B cell (primary cell): ENCODE data around the gene GMPR. TPM values are rescaled to one million over a fixed set of nuclear protein-coding genes. Genes with fewer than 3 reads are reported as not detected.
A peak's percentile ranks its signal among the peaks of the same experiment; 100 is the strongest.

ENCODE experiments used
- ATAC-seq: fragments of 200-7000 bp; cut with Tn5 transposase; one replicate; pipeline ENCODE4 v1.10.0; 2021; ENCODE audit warnings: low read depth, mild to moderate bottlenecking, moderate number of reproducible peaks, moderate library complexity
- CTCF ChIA-PET: fragments of 350-600 bp; sonication (Branson Sonifier 250); formaldehyde crosslinking; loops from one replicate; lab custom pipeline; 2021; ENCODE audit warnings: antibody characterized with exemption, inconsistent platforms; lab: Charles Lee
- POLR2A ChIA-PET: fragments of 350-600 bp; sonication (Branson Sonifier 250); formaldehyde crosslinking; loops from one replicate; lab custom pipeline; 2021; ENCODE audit warnings: antibody characterized with exemption; lab: Charles Lee
- DNase-seq: peaks from one replicate; pipeline ENCODE4 v3.0.0; 2013
- H2AFZ ChIP-seq: 2 replicates; pipeline ENCODE4 v1.6.1; 2012; ENCODE audit warnings: mild to moderate bottlenecking, low read depth, low read length; ENCODE audit not compliant: insufficient read depth, poor library complexity, severe bottlenecking
- H3K27ac ChIP-seq, 2 donors: 1 replicate in 1 of 2; 2 replicates in 1 of 2; pipeline ENCODE4 v1.5.1; 2012 to 2013; ENCODE audit warnings: low read length in 2 of 2, mild to moderate bottlenecking in 2 of 2, moderate library complexity in 1 of 2
- H3K27me3 ChIP-seq, 4 experiments: fragments of 200-600 bp in 1 of 4; sonication (generic) in 1 of 4; replicated peaks in 1 of 4; 1 replicate in 2 of 4; 2 replicates in 2 of 4; pipeline versions ENCODE4 v1.6.1 to v1.7.0; 2013 to 2016; ENCODE audit warnings: low read length in 3 of 4, mild to moderate bottlenecking in 2 of 4, mixed read lengths in 1 of 4, moderate library complexity in 1 of 4; ENCODE audit not compliant: insufficient read depth in 4 of 4, control insufficient read depth in 3 of 4; ENCODE audit errors: control extremely low read depth in 1 of 4
- H3K36me3 ChIP-seq, 2 experiments: replicated peaks in 1 of 2; 1 replicate in 1 of 2; 2 replicates in 1 of 2; pipeline versions ENCODE4 v1.6.1 to v1.7.1; 2013; ENCODE audit warnings: low read length in 1 of 2; ENCODE audit not compliant: insufficient read depth in 2 of 2, control insufficient read depth in 1 of 2; ENCODE audit errors: control extremely low read depth in 1 of 2, extremely low read depth in 1 of 2
- H3K4me1 ChIP-seq, 2 donors: fragments of 200-600 bp in 1 of 2; sonication (generic) in 1 of 2; 1 replicate in 1 of 2; 2 replicates in 1 of 2; pipeline versions ENCODE4 v1.5.1 to v1.6.1; 2013 to 2017; ENCODE audit warnings: low read length in 2 of 2; ENCODE audit not compliant: control insufficient read depth in 2 of 2, insufficient read depth in 2 of 2
- H3K4me2 ChIP-seq: replicated peaks from 2 replicates; pipeline ENCODE3; 2012; ENCODE audit warnings: mild to moderate bottlenecking, low read depth, low read length; ENCODE audit not compliant: poor library complexity, severe bottlenecking
- H3K4me3 ChIP-seq, 5 experiments: fragments of 200-600 bp in 1 of 5; sonication (generic) in 1 of 5; 1 replicate in 3 of 5; 2 replicates in 2 of 5; pipeline versions ENCODE4 v1.5.1 to v1.7.0; 2011 to 2016; ENCODE audit warnings: low read length in 4 of 5, mild to moderate bottlenecking in 4 of 5, low read depth in 2 of 5, control low read depth in 1 of 5, moderate library complexity in 1 of 5; ENCODE audit not compliant: insufficient read depth in 1 of 5; ENCODE audit errors: control extremely low read depth in 1 of 5, extremely low read depth in 1 of 5
- H3K79me2 ChIP-seq: fragments of 200-600 bp; sonication (generic); one replicate; pipeline ENCODE4 v1.6.0; 2016; ENCODE audit warnings: low read length; ENCODE audit not compliant: control insufficient read depth, insufficient read depth
- H3K9ac ChIP-seq: fragments of 200-600 bp; sonication (generic); 2 replicates; pipeline ENCODE4 v1.6.1; 2017; ENCODE audit warnings: mild to moderate bottlenecking, low read length, moderate library complexity
- H3K9me3 ChIP-seq, 3 donors: one replicate each; pipeline versions ENCODE4 v1.6.1 to v1.7.1; 2013; ENCODE audit warnings: low read length in 2 of 3; ENCODE audit not compliant: control insufficient read depth in 2 of 3, insufficient read depth in 1 of 3; ENCODE audit errors: control extremely low read depth in 1 of 3
- H4K20me1 ChIP-seq: 2 replicates; pipeline ENCODE4 v1.6.0; 2012; ENCODE audit warnings: mild to moderate bottlenecking, low read length; ENCODE audit not compliant: insufficient read depth, control insufficient read depth, poor library complexity, severe bottlenecking
- H3K27ac Mint-ChIP-seq: one replicate; pipeline ENCODE4 v1.8.0; 2021; ENCODE audit warnings: mixed read lengths
- H3K27me3 Mint-ChIP-seq: one replicate; pipeline ENCODE4 v1.8.0; 2021; ENCODE audit warnings: mixed read lengths
- H3K4me1 Mint-ChIP-seq: one replicate; pipeline ENCODE4 v1.8.0; 2021; ENCODE audit warnings: mixed read lengths
- H3K4me3 Mint-ChIP-seq: one replicate; pipeline ENCODE4 v1.8.0; 2021; ENCODE audit warnings: mixed read lengths
- H3K9me3 Mint-ChIP-seq: one replicate; pipeline ENCODE4 v1.8.0; 2022; ENCODE audit warnings: mixed read lengths; ENCODE audit not compliant: insufficient read depth
- EZH2 ChIP-seq: IDR thresholded peaks from 2 replicates; pipeline ENCODE4 v1.6.1; 2012; ENCODE audit warnings: borderline replicate concordance, low read depth, mild to moderate bottlenecking, moderate library complexity, low read length; ENCODE audit not compliant: insufficient read depth, poor library complexity, severe bottlenecking
- WGBS: methylation state at CpG from one replicate; pipeline ENCODE4 v1.1.5; 2013; ENCODE audit warnings: missing lambda C conversion rate; ENCODE audit not compliant: insufficient coverage; 5-methylcytosine and 5-hydroxymethylcytosine counted together
- intact Hi-C: fragments of 100-400 bp; cut with micrococcal nuclease; formaldehyde crosslinking; loops from one replicate; pipeline ENCODE4 v1.10.0; 2022
- polyA plus RNA-seq: library from polyadenylated mRNA; depleted of rRNA; stranded (reverse); fragments of >200 nt; gene quantifications from 2 replicates; pipeline ENCODE4 v1.2.3, GENCODE V29; 2012
- total RNA-seq, 2 donors: library from RNA; stranded (reverse); fragments of 120-200 nt in 1 of 2; gene quantifications; 1 replicate in 1 of 2; 2 replicates in 1 of 2; pipeline versions ENCODE4 v1.2.3 to v1.2.4, GENCODE V29; 2013 to 2022
- TF ChIP-seq, protein P1 (sequence below): fragments of 200-600 bp; IDR thresholded peaks from one replicate; pipeline ENCODE4 v1.8.0; 2022; ENCODE audit warnings: antibody characterized with exemption, mild to moderate bottlenecking

GMPR gene
- total and polyA plus RNA-seq, 2 donors (not counting 1 experiment from before 2014, with no cell fraction given), result 0.82 TPM; not detected in 1

DNA sequence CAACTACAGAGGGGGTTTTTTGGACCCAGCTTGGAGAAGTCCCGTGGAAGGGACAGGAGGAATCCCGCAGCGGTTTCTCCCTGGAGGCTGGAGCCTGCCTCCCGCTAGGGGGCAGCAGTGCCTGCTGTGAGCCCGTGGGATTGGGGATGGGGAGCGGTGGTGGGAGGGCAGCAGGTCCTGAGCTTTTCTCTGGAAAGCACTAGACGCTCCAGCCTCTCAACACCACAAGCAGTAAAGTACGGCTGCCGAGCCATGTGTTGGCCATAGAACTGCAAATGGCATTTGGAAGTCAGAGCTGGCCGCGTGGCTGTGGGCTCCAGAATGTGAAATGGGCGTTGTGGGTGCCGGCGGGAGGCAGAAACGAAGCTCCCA lies 47.8 kb downstream of the GMPR start:
- intact Hi-C loops, result no loop called here
- 85% methylated on average over 15 of the region's 15 CpGs for WGBS

DNA sequence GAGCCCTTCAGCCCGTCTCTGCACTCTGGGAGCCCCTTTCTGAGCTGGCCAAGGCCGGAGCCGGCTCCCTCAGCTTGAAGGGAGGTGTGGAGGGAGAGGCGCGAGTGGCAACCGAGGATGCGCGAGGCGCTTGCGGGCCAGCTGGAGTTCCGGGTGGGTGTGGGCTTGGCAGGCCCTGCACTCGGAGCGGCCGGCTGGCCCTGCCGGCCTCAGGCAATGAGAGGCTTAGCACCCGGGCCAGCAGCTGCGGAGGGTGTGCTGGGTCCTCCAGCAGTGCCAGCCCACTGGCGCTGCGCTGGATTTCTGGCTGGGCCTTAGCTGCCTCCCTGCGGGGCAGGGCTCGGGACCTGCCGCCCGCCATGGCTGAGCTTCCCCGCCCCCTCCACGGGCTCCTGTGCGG lies 49.8 kb downstream of the GMPR start:
- CTCF ChIA-PET, result interaction anchor here (1.0 kb wide), 1 partner anchor 44 kb away, joined by 3 read pairs; no protein-coding TSS in a partner anchor
- intact Hi-C loops, result no loop called here
- Histone ChIP-seq H3K27ac (no peak overlapping the region), H3K27me3 (no peaks in the 10 kb centered on the region), H3K4me3 (no peak overlapping the region), H3K79me2 (no peaks in the 10 kb centered on the region), H4K20me1 (no peaks in the 10 kb centered on the region), H3K36me3 (no peaks in the 10 kb centered on the region), H3K4me2 (no peak overlapping the region), H2AFZ (no peak overlapping the region), H3K9me3 (no peaks in the 10 kb centered on the region), H3K9ac (no peak overlapping the region), H3K4me1 (no peaks in the 10 kb centered on the region)
- Mint-ChIP-seq H3K9me3 (no peaks in the 10 kb centered on the region), H3K27ac (no peak overlapping the region), H3K4me1 (no peaks in the 10 kb centered on the region), H3K27me3 (peaks cover 5% of the 10 kb centered on the region), H3K4me3 (no peak overlapping the region)
- POLR2A ChIA-PET, result no interaction called here
- DNase-seq (no peak), ATAC-seq (no peak)
- 96% methylated on average over 25 of the region's 26 CpGs for WGBS
- TF ChIP-seq EZH2, result no peak
- TF ChIP-seq, protein P1, sequence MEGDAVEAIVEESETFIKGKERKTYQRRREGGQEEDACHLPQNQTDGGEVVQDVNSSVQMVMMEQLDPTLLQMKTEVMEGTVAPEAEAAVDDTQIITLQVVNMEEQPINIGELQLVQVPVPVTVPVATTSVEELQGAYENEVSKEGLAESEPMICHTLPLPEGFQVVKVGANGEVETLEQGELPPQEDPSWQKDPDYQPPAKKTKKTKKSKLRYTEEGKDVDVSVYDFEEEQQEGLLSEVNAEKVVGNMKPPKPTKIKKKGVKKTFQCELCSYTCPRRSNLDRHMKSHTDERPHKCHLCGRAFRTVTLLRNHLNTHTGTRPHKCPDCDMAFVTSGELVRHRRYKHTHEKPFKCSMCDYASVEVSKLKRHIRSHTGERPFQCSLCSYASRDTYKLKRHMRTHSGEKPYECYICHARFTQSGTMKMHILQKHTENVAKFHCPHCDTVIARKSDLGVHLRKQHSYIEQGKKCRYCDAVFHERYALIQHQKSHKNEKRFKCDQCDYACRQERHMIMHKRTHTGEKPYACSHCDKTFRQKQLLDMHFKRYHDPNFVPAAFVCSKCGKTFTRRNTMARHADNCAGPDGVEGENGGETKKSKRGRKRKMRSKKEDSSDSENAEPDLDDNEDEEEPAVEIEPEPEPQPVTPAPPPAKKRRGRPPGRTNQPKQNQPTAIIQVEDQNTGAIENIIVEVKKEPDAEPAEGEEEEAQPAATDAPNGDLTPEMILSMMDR, result no peak

More for the DNA sequence above, 47.8 kb downstream of the GMPR start:
- Histone ChIP-seq H3K4me3 (no peak overlapping the region), H3K4me1 (no peaks in the 10 kb centered on the region), H3K9ac (no peak overlapping the region), H3K79me2 (no peaks in the 10 kb centered on the region), H3K4me2 (no peak overlapping the region), H3K36me3 (no peaks in the 10 kb centered on the region), H2AFZ (no peak overlapping the region), H3K27me3 (no peaks in the 10 kb centered on the region), H3K9me3 (no peaks in the 10 kb centered on the region), H3K27ac (no peak overlapping the region), H4K20me1 (no peaks in the 10 kb centered on the region)
- POLR2A ChIA-PET, result no interaction called here
- Mint-ChIP-seq H3K27ac (no peak overlapping the region), H3K27me3 (peaks cover 8% of the 10 kb centered on the region), H3K4me1 (no peaks in the 10 kb centered on the region), H3K4me3 (no peak overlapping the region), H3K9me3 (no peaks in the 10 kb centered on the region)
- peak; percentile 22 for DNase-seq
- no peak for ATAC-seq
- TF ChIP-seq, protein P1, result peak; percentile 47
- no peak for TF ChIP-seq EZH2
- CTCF ChIA-PET, result interaction anchor here (0.8 to 1.7 kb wide), 11 partner anchors 9 to 800 kb away, joined by 3 to 11 read pairs (median 5); partner anchors contain the start of gene ATXN1
